SK-N-MC (cell line): ENCODE measurements around the gene CMIP.

Experiments used
- DNase-seq: peaks from one replicate; pipeline ENCODE4 v3.0.0-alpha.2; 2011; ENCODE audit warnings: low read depth, low spot score
- H3K27ac ChIP-seq: fragments of 200-600 bp; sonication (generic); 2 replicates; pipeline ENCODE4 v1.5.1; 2016; ENCODE audit warnings: mixed run types
- H3K36me3 ChIP-seq: fragments of 200-600 bp; sonication (generic); 2 replicates; pipeline ENCODE4 v1.6.1; 2017; ENCODE audit warnings: antibody characterized with exemption, low read length, mixed read lengths; ENCODE audit not compliant: insufficient read depth
- H3K4me3 ChIP-seq: fragments of 200-600 bp; sonication (generic); 2 replicates; pipeline ENCODE4 v1.5.1; 2016
- H3K9ac ChIP-seq: fragments of 200-600 bp; sonication (generic); 2 replicates; pipeline ENCODE4 v1.8.0; 2017; ENCODE audit warnings: mixed run types, mixed read lengths; ENCODE audit not compliant: insufficient read length
- H3K9me3 ChIP-seq: fragments of 200-600 bp; sonication (generic); 2 replicates; pipeline ENCODE4 v1.6.1; 2017; ENCODE audit warnings: low read depth, mild to moderate bottlenecking, antibody characterized with exemption, low read length, moderate library complexity, mixed read lengths
- EZH2 ChIP-seq: fragments of 200-600 bp; sonication (generic); IDR thresholded peaks from one replicate; pipeline ENCODE4 v1.6.1; 2017; ENCODE audit warnings: antibody characterized with exemption
- FOXP2 ChIP-seq: optimal IDR thresholded peaks from 2 replicates; pipeline ENCODE3; 2011; ENCODE audit warnings: mild to moderate bottlenecking, moderate library complexity; ENCODE audit not compliant: insufficient read depth; ENCODE audit errors: extremely low read length, control extremely low read depth
- POLR2AphosphoS5 ChIP-seq: IDR thresholded peaks from 2 replicates; pipeline ENCODE4 v1.6.1; 2012; ENCODE audit warnings: mild to moderate bottlenecking, low read depth, low read length, borderline replicate concordance

CMIP gene

DNA sequence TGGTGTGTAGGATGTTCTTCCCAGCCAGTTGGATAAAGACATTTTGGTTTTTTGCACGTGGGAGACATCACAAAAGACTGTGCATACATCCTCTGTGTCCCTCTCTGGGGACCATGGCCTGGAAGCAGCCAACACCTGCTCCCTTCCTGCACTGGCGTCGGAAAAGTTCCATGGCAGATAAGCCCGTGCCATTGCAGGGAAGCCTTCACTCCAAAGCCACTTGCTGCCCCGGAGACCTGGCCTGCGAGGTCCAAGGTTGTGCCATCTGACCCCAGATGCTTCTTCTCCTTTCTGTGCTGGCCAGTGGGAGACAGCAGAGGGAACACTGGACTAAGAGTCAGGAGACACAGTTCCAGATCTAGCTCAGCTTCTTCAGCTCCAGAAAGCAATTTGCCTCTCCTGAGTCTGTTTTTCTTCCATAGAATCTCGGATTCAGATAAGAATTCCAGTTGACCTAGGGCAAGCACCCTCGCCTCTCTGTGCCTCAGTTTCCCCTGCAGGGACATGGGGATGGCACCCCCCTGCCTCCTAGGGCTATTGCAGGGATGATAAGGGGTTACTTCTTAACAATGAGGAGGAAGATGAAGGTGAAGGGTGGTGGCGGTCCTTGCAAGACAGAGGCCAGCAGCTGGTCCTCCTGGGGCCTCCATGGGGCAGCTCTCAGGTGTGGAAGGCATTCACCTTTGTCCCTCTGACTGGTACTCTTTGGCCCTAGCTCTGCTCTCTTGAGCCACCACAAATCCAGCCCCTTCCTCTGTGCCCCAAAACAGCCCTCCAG lies 134.2 kb downstream of the CMIP start:
- no peak for DNase-seq
- Histone ChIP-seq H3K9ac (no peak overlapping the region), H3K9me3 (no peaks in the 10 kb centered on the region), H3K27ac (no peak overlapping the region), H3K36me3 (no peaks in the 10 kb centered on the region), H3K4me3 (no peak overlapping the region)
- TF ChIP-seq FOXP2 = no peak
- no peak for TF ChIP-seq POLR2AphosphoS5
- TF ChIP-seq EZH2 = no peak

DNA sequence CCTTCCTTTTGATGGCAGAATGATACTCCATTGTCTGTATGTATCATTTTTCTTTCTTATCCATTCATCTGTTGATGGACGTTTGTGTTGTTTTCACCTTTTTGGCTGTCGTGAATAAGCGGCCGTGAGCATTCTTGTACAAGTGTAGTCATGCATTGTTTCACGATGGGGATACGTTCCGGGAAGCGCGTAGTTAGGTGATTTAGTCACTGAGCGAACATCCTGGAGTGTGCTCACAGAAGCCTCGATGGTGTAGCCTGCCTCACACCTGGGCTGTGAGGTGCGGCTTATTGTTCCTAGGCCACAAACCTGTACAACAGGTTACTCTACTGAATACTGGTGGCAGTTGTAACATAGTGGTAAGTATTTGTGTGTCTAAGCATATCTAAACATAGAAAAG lies 136.5 kb downstream of the CMIP start:
- H3K9ac ChIP-seq = no peak overlapping the region
- no peaks in the 10 kb centered on the region for H3K36me3 ChIP-seq
- no peak overlapping the region for H3K27ac ChIP-seq
- no peak overlapping the region for H3K4me3 ChIP-seq
- DNase-seq = no peak
- no peak for TF ChIP-seq EZH2
- TF ChIP-seq FOXP2 = no peak
- TF ChIP-seq POLR2AphosphoS5 = no peak
- H3K9me3 ChIP-seq = no peaks in the 10 kb centered on the region

DNA sequence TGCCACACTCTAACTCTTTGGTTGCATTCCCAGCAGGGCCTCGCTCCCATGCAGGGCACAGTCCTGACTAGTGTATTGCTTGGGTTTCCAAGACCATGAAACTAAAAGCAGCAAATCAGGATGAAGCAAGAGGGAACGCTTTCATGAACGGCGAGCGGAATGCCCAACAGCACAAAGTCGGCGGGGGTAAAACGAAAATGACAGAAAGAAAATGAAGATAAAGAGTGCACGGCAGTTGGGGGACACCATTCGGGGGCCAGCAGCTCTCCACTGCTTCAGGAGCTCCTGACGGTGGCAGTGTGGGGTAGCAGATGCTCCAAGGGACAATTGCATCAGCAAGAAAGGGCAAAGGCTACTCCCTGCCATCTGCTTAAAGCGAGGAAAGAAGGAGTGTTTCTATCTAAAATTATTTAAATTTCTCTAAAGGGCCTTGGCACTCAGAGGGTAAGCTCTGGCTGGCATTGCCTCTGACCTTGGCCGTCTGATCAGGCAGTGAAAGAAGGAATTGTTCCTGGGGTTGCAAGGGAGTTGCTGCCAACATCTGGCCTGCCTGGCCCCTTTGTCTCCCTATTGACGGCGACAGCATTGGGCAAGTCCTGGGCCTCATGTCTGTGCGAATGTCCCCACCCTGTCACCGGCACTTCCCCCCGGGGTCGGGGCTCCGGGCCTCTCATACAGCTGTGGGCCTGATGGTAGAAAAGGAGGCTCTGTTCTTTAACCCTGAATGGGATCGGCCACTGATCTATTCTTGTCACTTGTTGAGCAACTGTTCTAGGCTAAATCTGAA lies 138.2 kb downstream of the CMIP start:
- H3K27ac ChIP-seq = no peak overlapping the region
- H3K4me3 ChIP-seq = no peak overlapping the region
- TF ChIP-seq EZH2 (no peak), FOXP2 (no peak), POLR2AphosphoS5 (no peak)
- DNase-seq = no peak
- no peaks in the 10 kb centered on the region for H3K36me3 ChIP-seq
- no peaks in the 10 kb centered on the region for H3K9me3 ChIP-seq
- no peak overlapping the region for H3K9ac ChIP-seq

DNA sequence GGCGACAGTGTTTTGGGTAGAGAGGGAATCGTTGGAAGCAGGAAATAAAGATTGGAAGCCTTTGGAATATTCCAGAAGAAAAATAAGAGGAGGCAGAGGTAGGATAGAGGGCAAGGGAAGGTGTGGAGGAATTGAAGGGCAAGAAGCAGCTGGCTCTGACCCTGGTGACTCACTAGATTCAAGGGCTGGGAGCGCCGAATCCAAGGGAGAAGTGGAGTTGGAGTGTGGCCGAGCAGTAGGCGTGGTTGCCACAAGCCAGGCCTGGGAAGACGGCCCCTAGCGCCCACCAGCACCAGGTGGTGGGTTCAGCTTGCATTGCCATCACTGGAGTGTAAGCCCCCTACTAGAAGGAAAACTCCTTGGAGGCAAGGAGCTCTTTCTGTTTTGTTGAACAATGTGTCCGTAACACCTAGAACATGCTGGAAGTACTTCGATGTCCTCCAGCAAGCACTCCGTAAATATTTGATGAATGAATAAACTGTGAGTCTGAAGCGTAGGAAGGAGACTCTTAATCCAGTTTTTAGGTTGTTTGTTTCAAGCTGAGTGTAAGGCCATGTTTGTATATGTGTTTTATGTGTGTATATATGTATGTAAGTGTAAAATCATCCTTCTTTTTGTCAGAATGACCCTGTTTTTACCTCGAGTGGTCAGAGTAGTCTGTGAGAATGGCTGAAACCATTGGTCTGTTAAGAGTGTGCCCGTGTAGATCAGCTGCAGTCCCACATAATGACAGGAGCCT lies 139.5 kb downstream of the CMIP start:
- no peak overlapping the region for H3K27ac ChIP-seq
- no peaks in the 10 kb centered on the region for H3K36me3 ChIP-seq
- H3K4me3 ChIP-seq = no peak overlapping the region
- TF ChIP-seq EZH2 (no peak), FOXP2 (no peak), POLR2AphosphoS5 (no peak)
- H3K9me3 ChIP-seq = no peaks in the 10 kb centered on the region
- no peak overlapping the region for H3K9ac ChIP-seq
- DNase-seq = no peak

DNA sequence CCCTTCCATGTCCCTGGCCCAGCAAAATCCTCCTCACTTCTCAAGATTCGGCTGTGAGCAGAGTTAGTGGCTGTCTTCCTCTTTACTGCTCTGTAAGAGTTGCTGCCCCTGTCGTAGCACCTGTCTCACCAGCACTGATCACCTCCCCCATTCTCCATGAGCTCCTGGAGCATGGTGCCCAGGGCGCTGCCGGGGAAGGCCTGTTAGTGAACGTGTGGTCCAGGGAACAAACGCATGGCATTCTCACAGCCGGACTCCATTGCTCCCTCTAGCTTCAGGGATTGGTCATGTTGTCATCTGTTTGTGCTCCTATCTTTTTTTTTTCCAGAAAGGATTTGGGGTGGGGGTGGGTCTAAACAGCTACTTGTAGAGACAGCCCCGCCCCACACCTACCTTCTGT lies 141.2 kb downstream of the CMIP start:
- Histone ChIP-seq H3K4me3 (no peak overlapping the region), H3K9ac (no peak overlapping the region), H3K36me3 (no peaks in the 10 kb centered on the region), H3K9me3 (no peaks in the 10 kb centered on the region), H3K27ac (no peak overlapping the region)
- TF ChIP-seq POLR2AphosphoS5 (no peak), EZH2 (no peak), FOXP2 (no peak)
- DNase-seq = no peak

DNA sequence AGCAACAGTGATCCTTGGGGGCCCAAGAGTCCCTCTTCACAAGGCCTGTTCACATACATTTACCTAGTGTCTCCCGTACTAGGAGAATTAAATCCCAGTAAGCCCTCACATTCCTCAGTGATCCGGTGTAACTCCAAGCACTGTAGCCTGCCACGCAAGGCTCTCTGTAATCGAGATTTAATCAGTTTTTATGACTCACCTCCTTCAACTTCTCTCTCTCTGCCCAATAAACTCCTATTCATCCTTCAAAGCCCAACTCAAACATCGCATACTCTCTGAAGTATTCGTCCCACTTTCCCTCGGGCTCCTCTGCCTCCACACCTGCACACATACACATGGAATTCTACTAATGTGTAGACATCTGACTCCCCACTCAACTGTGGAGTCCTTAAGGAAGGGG lies 141.8 kb downstream of the CMIP start:
- TF ChIP-seq FOXP2 (no peak), POLR2AphosphoS5 (no peak), EZH2 (no peak)
- Histone ChIP-seq H3K9ac (no peak overlapping the region), H3K4me3 (no peak overlapping the region), H3K27ac (no peak overlapping the region), H3K36me3 (no peaks in the 10 kb centered on the region), H3K9me3 (no peaks in the 10 kb centered on the region)
- no peak for DNase-seq

DNA sequence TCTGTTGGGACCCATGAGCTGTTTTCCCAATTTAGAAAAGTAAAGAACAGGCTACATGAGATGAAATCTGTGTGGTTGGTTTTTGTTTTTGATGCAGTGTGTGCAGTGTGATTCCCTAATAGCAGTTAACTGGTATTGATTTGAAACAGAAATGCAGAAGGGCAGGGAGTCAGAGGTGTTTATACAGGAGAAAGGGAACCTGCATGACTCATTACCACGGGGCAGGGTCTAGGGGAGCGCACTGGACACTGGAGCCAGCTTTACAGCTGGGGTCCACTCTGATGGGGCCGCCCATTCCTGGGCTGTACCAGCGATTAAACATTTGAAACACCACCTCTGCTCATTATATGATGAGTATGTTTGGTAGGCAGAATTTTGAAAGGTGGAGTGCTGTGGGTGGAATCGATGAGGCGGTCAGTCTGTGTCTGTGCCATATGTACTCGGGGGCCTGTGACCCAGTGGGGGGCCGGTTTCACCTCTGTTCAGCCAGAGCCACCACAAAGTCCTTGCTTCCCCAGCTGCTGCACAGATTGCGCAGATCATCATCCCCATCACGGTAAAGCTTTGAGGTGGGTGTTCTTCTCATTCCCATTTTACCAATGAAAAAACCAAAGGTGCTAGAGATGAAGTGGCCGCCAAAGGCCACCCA lies 142.5 kb downstream of the CMIP start:
- Histone ChIP-seq H3K36me3 (no peaks in the 10 kb centered on the region), H3K4me3 (no peak overlapping the region), H3K27ac (no peak overlapping the region), H3K9ac (no peak overlapping the region), H3K9me3 (no peaks in the 10 kb centered on the region)
- no peak for TF ChIP-seq FOXP2
- DNase-seq = no peak

DNA sequence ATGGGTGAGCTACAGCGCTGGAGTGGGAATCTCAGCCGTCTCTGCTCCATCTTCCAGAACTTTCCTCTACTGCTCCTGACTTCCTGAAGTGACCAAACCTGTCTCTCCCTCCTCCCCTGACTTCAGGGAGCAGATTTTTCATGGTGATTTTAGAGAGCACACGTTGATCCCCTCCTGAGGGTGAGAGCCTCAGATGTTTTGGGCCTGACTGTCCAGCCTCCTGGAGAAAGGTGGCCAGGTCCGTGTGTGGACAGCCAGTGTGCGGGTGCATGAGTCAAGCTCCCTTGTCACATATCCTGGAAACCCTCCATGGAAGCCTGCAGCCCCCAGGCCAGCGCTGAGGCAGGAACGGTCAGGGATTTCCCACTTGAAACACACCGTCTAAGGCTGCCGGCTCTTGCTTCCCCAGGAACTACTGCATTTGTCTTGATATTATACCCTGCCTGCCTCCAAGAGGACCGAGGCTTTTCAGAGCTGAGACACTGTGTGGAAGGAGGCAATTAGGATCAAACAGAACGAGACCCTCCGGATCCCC lies 143.1 kb downstream of the CMIP start:
- no peaks in the 10 kb centered on the region for H3K36me3 ChIP-seq
- no peak for TF ChIP-seq POLR2AphosphoS5
- no peak for TF ChIP-seq EZH2
- no peak for TF ChIP-seq FOXP2
- DNase-seq = no peak
- H3K9ac ChIP-seq = no peak overlapping the region
- H3K27ac ChIP-seq = no peak overlapping the region
- H3K4me3 ChIP-seq = no peak overlapping the region
- H3K9me3 ChIP-seq = no peaks in the 10 kb centered on the region
